Fibroblast of peridontal ligament (primary cell): ENCODE data around the gene SLC35F6.

Source experiments
- DNase-seq: peaks from one replicate; pipeline ENCODE4 v3.0.0-alpha.2; 2010; ENCODE audit errors: extremely low read depth

SLC35F6 gene

GRCh38 chr2:26764078-26764887 lies at the start of gene SLC35F6:
Gene SLC35F6 (plus strand): TSS chr2:26764284. CDS start chr2:26764350, 66 bp downstream.
- peak; percentile 69 for DNase-seq

GRCh38 chr2:26715528-26716270 lies 48.4 kb upstream of the SLC35F6 start:
- DNase-seq, result no peak

GRCh38 chr2:26716340-26716739 lies 47.7 kb upstream of the SLC35F6 start:
- DNase-seq, result no peak

GRCh38 chr2:26716769-26717168 lies 47.3 kb upstream of the SLC35F6 start:
- DNase-seq, result no peak

GRCh38 chr2:26717362-26717761 lies 46.7 kb upstream of the SLC35F6 start:
- no peak for DNase-seq

- no peak for DNase-seq
These were observed 45.0 kb upstream of the SLC35F6 start for GRCh38 chr2:26718949-26719686.

GRCh38 chr2:26720322-26721114 lies 43.6 kb upstream of the SLC35F6 start:
- peak; percentile 82 for DNase-seq

- no peak for DNase-seq
These were observed 42.7 kb upstream of the SLC35F6 start for GRCh38 chr2:26721115-26722032.

- no peak for DNase-seq
These were observed 41.8 kb upstream of the SLC35F6 start for GRCh38 chr2:26722328-26722727.

- no peak for DNase-seq
These were observed 41.2 kb upstream of the SLC35F6 start for GRCh38 chr2:26722911-26723310.

GRCh38 chr2:26723475-26723874 lies 40.6 kb upstream of the SLC35F6 start:
- no peak for DNase-seq

- peak; percentile 59 for DNase-seq
These were observed 39.9 kb upstream of the SLC35F6 start for GRCh38 chr2:26723991-26724750.

- no peak for DNase-seq
These were observed 39.1 kb upstream of the SLC35F6 start for GRCh38 chr2:26724784-26725520.

- no peak for DNase-seq
These were observed 38.6 kb upstream of the SLC35F6 start for GRCh38 chr2:26725521-26725820.

GRCh38 chr2:26726228-26726627 lies 37.9 kb upstream of the SLC35F6 start:
- DNase-seq, result no peak

GRCh38 chr2:26727641-26728561 lies 36.2 kb upstream of the SLC35F6 start:
- DNase-seq, result no peak

GRCh38 chr2:26729311-26729710 lies 34.8 kb upstream of the SLC35F6 start:
- no peak for DNase-seq
